HepG2 (cell line): ENCODE results near the gene SLC4A11. TPM values are rescaled to one million over a fixed set of nuclear protein-coding genes. Genes with fewer than 3 reads are reported as not detected.
A peak's percentile ranks its signal among the peaks of the same experiment; 100 is the strongest.

Experiments used
- ARID4A ChIP-seq: sonication (generic); formaldehyde crosslinking; IDR thresholded peaks from 2 replicates; pipeline ENCODE4 v1.5.0; 2020; ENCODE audit warnings: mild to moderate bottlenecking, missing genetic modification reagents, borderline replicate concordance
- ATF2 ChIP-seq: sonication (generic); formaldehyde crosslinking; IDR thresholded peaks from 2 replicates; pipeline ENCODE4 v1.4.0; 2020; ENCODE audit warnings: missing genetic modification reagents
- ELF3 ChIP-seq: IDR thresholded peaks from 2 replicates; pipeline ENCODE4 v1.6.1; 2016; ENCODE audit warnings: missing genetic modification reagents, missing compliant biosample characterization
- MBD4 ChIP-seq: IDR thresholded peaks from 2 replicates; pipeline ENCODE4 v1.6.1; 2012; ENCODE audit warnings: low read length, inconsistent platforms, borderline replicate concordance
- RFX3 ChIP-seq: IDR thresholded peaks from 2 replicates; pipeline ENCODE4 v1.6.1; 2016; ENCODE audit warnings: missing biosample characterization, missing genetic modification reagents
- SIX1 ChIP-seq: sonication (generic); formaldehyde crosslinking; IDR thresholded peaks from 2 replicates; pipeline ENCODE4 v1.4.0; 2020; ENCODE audit warnings: missing genetic modification reagents, borderline replicate concordance
- SNAI1 ChIP-seq: sonication (generic); formaldehyde crosslinking; IDR thresholded peaks from 2 replicates; pipeline ENCODE4 v1.5.0; 2020; ENCODE audit warnings: mild to moderate bottlenecking, missing genetic modification reagents, borderline replicate concordance
- SP5 ChIP-seq: IDR thresholded peaks from 2 replicates; pipeline ENCODE4 v1.6.1; 2016; ENCODE audit warnings: low read depth, borderline replicate concordance
- polyA plus RNA-seq, 8 experiments: library from polyadenylated mRNA; depleted of rRNA in 3 of 8; stranded (reverse) in 7 of 8; unstranded in 1 of 8; fragments of >200 nt; fragmentation: Illumina TruSeq in 4 of 8; extraction: Trizol in 4 of 8; gene quantifications; 2 replicates each; pipeline versions ENCODE4 v1.2.1 to v1.2.3, GENCODE V29; 2011 to 2016; ENCODE audit warnings: low read depth in 4 of 8, missing spikeins in 1 of 8, mixed read lengths in 1 of 8; ENCODE audit not compliant: insufficient read depth in 1 of 8
- total RNA-seq, 5 experiments: library from RNA; depleted of rRNA; stranded (reverse); fragments of >200 nt; fragmentation: Illumina TruSeq; extraction: Trizol; gene quantifications; 2 replicates each; pipeline ENCODE4 v1.2.3, GENCODE V29; 2016; ENCODE audit warnings: low read depth in 1 of 5
- TF ChIP-seq, protein P1 (sequence below): sonication (generic); formaldehyde crosslinking; IDR thresholded peaks from 2 replicates; pipeline ENCODE4 v1.4.0; 2020; ENCODE audit warnings: mild to moderate bottlenecking, missing genetic modification reagents
- TF ChIP-seq, protein P2 (sequence below): sonication (generic); formaldehyde crosslinking; IDR thresholded peaks from 2 replicates; pipeline ENCODE4 v1.4.0; 2020; ENCODE audit warnings: missing genetic modification reagents, mild to moderate bottlenecking, borderline replicate concordance
- TF ChIP-seq, protein P3 (sequence below): sonication (generic); formaldehyde crosslinking; IDR thresholded peaks from 2 replicates; pipeline ENCODE4 v1.4.0; 2020; ENCODE audit warnings: missing genetic modification reagents

SLC4A11 gene
- total and polyA plus RNA-seq, 2 of the 13 experiments (the other 11 are each of a cell fraction or from before 2014, with no cell fraction given) = 3.9 to 27.0 TPM

DNA sequence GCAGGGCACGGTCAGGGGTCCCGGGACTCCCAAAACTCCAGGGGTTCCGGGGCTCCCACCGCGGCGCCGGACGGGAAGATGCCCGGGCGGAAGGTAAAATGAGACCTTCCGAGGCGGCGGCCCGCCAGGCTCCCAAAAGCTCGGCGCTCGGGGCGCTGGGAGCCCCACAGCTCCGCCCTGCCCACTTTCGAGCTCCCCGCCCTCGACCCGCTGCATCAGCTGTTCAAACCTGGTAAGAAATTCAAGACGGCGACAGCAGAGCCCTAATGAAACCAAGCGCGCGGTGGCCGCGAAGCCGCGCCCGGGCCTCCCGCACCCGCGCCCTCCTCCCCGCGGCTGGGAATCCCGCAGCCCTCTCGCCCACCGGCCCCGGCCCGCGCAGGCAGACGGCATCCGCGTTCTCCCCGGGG, 369 bp downstream of the SLC4A11 start (continued):
- TF ChIP-seq, protein P1, sequence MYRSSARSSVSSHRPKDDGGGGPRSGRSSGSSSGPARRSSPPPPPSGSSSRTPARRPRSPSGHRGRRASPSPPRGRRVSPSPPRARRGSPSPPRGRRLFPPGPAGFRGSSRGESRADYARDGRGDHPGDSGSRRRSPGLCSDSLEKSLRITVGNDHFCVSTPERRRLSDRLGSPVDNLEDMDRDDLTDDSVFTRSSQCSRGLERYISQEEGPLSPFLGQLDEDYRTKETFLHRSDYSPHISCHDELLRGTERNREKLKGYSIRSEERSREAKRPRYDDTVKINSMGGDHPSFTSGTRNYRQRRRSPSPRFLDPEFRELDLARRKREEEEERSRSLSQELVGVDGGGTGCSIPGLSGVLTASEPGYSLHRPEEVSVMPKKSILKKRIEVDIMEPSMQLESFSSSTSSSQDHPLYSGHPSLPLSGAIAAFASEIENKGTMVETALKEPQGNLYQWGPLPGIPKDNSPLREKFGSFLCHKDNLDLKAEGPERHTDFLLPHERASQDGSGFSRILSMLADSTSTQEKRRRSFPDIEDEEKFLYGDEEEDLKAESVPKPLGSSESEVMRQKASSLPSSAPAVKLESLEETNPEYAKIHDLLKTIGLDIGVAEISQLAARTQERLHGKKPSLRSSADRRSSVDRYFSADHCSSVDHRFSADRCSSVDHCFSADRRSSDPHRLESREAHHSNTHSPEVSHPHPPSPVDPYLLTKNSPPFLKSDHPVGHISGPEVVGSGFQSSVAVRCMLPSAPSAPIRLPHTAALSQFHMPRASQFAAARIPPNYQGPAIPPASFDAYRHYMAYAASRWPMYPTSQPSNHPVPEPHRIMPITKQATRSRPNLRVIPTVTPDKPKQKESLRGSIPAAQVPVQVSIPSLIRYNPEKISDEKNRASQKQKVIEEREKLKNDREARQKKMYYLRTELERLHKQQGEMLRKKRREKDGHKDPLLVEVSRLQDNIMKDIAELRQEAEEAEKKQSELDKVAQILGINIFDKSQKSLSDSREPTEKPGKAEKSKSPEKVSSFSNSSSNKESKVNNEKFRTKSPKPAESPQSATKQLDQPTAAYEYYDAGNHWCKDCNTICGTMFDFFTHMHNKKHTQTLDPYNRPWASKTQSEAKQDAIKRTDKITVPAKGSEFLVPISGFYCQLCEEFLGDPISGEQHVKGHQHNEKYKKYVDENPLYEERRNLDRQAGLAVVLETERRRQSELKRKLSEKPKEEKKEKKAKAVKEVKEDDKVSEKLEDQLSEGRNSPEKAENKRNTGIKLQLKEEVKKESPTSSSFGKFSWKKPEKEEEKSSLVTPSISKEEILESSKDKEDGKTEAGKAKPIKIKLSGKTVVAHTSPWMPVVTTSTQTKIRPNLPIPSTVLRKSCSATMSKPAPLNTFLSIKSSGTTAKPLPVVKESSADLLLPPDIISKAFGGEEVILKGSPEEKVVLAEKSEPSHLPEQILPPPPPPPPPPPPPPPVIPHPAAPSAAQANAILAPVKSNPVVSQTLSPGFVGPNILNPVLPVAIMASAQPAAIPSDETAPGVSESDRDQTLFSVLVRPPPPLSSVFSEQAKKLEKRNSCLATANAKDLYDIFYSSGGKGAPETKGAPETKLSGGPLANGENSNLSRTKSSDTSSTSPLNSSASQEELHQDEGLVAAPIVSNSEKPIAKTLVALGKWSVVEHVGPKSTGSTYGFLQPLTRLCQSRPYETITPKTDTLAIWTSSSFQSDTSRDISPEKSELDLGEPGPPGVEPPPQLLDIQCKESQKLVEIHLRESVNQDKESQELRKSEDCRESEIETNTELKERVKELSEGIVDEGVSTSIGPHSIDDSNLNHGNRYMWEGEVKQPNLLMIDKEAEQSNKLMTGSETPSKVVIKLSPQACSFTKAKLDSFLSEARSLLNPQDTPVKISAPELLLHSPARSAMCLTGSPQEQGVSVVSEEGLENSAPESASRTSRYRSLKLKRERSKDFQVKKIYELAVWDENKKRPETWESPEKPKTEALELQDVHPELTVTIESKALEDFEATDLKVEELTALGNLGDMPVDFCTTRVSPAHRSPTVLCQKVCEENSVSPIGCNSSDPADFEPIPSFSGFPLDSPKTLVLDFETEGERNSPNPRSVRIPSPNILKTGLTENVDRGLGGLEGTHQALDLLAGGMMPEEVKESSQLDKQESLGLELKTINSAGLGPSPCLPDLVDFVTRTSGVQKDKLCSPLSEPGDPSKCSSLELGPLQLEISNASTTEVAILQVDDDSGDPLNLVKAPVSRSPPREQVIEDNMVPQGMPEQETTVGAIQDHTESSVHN (CRISPR knock-in tag) = no peak
- TF ChIP-seq, protein P2, sequence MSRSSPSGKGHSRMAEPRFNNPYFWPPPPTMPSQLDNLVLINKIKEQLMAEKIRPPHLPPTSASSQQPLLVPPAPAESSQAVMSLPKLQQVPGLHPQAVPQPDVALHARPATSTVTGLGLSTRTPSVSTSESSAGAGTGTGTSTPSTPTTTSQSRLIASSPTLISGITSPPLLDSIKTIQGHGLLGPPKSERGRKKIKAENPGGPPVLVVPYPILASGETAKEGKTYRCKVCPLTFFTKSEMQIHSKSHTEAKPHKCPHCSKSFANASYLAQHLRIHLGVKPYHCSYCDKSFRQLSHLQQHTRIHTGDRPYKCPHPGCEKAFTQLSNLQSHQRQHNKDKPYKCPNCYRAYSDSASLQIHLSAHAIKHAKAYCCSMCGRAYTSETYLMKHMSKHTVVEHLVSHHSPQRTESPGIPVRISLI (CRISPR knock-in tag) = no peak
- TF ChIP-seq ELF3 (CRISPR knock-in tag) (no peak), SNAI1 (CRISPR knock-in tag) (0 out of 2 replicates have a peak, but pooled peaks have one; percentile 46), RFX3 (CRISPR knock-in tag) (no peak), SIX1 (CRISPR knock-in tag) (no peak), ATF2 (CRISPR knock-in tag) (no peak), ARID4A (CRISPR knock-in tag) (no peak), SP5 (CRISPR knock-in tag) (no peak), MBD4 (no peak)
- TF ChIP-seq, protein P3, sequence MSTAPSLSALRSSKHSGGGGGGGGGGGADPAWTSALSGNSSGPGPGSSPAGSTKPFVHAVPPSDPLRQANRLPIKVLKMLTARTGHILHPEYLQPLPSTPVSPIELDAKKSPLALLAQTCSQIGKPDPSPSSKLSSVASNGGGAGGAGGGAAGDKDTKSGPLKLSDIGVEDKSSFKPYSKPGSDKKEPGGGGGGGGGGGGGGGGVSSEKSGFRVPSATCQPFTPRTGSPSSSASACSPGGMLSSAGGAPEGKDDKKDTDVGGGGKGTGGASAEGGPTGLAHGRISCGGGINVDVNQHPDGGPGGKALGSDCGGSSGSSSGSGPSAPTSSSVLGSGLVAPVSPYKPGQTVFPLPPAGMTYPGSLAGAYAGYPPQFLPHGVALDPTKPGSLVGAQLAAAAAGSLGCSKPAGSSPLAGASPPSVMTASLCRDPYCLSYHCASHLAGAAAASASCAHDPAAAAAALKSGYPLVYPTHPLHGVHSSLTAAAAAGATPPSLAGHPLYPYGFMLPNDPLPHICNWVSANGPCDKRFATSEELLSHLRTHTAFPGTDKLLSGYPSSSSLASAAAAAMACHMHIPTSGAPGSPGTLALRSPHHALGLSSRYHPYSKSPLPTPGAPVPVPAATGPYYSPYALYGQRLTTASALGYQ = 0 out of 2 replicates have a peak, but pooled peaks have one; percentile 12
